Ovary (tissue), 3 donors: Measurements from ENCODE around the gene TMEM185B.

Experiments used
- CTCF ChIP-seq, 3 donors: fragments of 450-650 bp in 2 of 3; fragments of 200-600 bp in 1 of 3; IDR thresholded peaks; one replicate each; pipeline versions ENCODE4 v1.5.1 to v1.8.0; 2016 to 2022; ENCODE audit warnings: antibody characterized with exemption in 3 of 3, mild to moderate bottlenecking in 1 of 3
- POLR2A ChIP-seq: fragments of 450-650 bp; IDR thresholded peaks from one replicate; pipeline ENCODE4 v1.6.1; 2017; ENCODE audit warnings: antibody characterized with exemption, mild to moderate bottlenecking, moderate library complexity
- donor health status: DM: no; HTN: no; CAD: no.

- TF ChIP-seq POLR2A (no peak), CTCF (IDR thresholded peaks at IDR 0.05) (no peak)
Measured at GRCh38 chr2:120180066-120180465, 43.1 kb downstream of the TMEM185B start.
